Measurements from ENCODE around the gene FGF5.

Gene FGF5

GRCh38 chr4:80257851-80258250 lies 8.6 kb upstream of the FGF5 start:
- Histone ChIP-seq H2AK5ac (ENCODE audit: low read length, severe bottlenecking) (no peak overlapping the region), H3K18ac (ENCODE audit: low read depth in 1 of 2, low read length in 2 of 2) (no peak overlapping the region), H3K23ac (ENCODE audit: low read length in 2 of 2) (no peak overlapping the region), H3K9me3 (ENCODE audit: control insufficient read depth, low read length) (no peaks in the 10 kb centered on the region), H3K36me3 (ENCODE audit: control insufficient read depth in 1 of 2, insufficient read depth in 2 of 2, low read depth in 1 of 2, low read length in 2 of 2) (no peaks in the 10 kb centered on the region), H2AFZ (ENCODE audit: low read depth, low read length) (no peak overlapping the region), H3K4ac (ENCODE audit: low read depth in 1 of 2, low read length in 2 of 2) (no peak overlapping the region), H3K4me2 (ENCODE audit: low read length, poor library complexity, severe bottlenecking) (no peak overlapping the region), H4K91ac (ENCODE audit: low read length) (no peak overlapping the region), H4K8ac (ENCODE audit: low read length) (no peak overlapping the region), H3K9ac (ENCODE audit: low read length) (no peak overlapping the region), H3K4me1 (ENCODE audit: control insufficient read depth, insufficient read depth, low read depth, low read length) (no peaks in the 10 kb centered on the region), H3K27ac (ENCODE audit: low read length, poor library complexity, severe bottlenecking) (no peak overlapping the region), H3K27me3 (ENCODE audit: control insufficient read depth in 1 of 2, insufficient read depth in 1 of 2, low read length in 2 of 2) (no peaks in the 10 kb centered on the region), H2BK12ac (ENCODE audit: low read length in 2 of 2) (no peak overlapping the region), H2BK15ac (ENCODE audit: low read depth, poor library complexity, severe bottlenecking) (no peak overlapping the region), H2BK5ac (ENCODE audit: low read depth, low read length, poor library complexity, severe bottlenecking) (no peak overlapping the region), H2BK120ac (ENCODE audit: low read depth, low read length) (no peak overlapping the region), H3K4me3 (ENCODE audit: insufficient read depth in 1 of 2, low read depth in 1 of 2, low read length in 2 of 2) (no peak overlapping the region), H3K79me1 (replicated peaks; ENCODE audit: low read length, poor library complexity, severe bottlenecking) (no peaks in the 10 kb centered on the region), H3K14ac (ENCODE audit: low read length in 2 of 2) (no peak overlapping the region)
- DNase-seq: no peak

GRCh38 chr4:80259012-80259411 lies 7.5 kb upstream of the FGF5 start:
- H3K4me1 ChIP-seq (ENCODE audit: control insufficient read depth, insufficient read depth, low read depth, low read length): peaks cover 7% of the 10 kb centered on the region
- H4K91ac ChIP-seq (ENCODE audit: low read length): no peak overlapping the region
- H3K36me3 ChIP-seq (ENCODE audit: control insufficient read depth in 1 of 2, insufficient read depth in 2 of 2, low read depth in 1 of 2, low read length in 2 of 2): no peaks in the 10 kb centered on the region
- H2BK120ac ChIP-seq (ENCODE audit: low read depth, low read length): no peak overlapping the region
- 62% methylated on average over 4 of the region's 4 CpGs for WGBS
- no peak overlapping the region for H3K4ac ChIP-seq (ENCODE audit: low read depth in 1 of 2, low read length in 2 of 2)
- H3K4me2 ChIP-seq (ENCODE audit: low read length, poor library complexity, severe bottlenecking): peak overlapping the region; percentile 25
- no peak overlapping the region for H2AFZ ChIP-seq (ENCODE audit: low read depth, low read length)
- H3K18ac ChIP-seq (ENCODE audit: low read depth in 1 of 2, low read length in 2 of 2): no peak overlapping the region
- H3K14ac ChIP-seq (ENCODE audit: low read length in 2 of 2): no peak overlapping the region
- H3K27me3 ChIP-seq (ENCODE audit: control insufficient read depth in 1 of 2, insufficient read depth in 1 of 2, low read length in 2 of 2): peaks cover 2 to 5% of the 10 kb centered on the region in 2 experiments
- H3K9ac ChIP-seq (ENCODE audit: low read length): no peak overlapping the region
- H3K27ac ChIP-seq (ENCODE audit: low read length, poor library complexity, severe bottlenecking): no peak overlapping the region
- H3K9me3 ChIP-seq (ENCODE audit: control insufficient read depth, low read length): no peaks in the 10 kb centered on the region
- no peak overlapping the region for H3K23ac ChIP-seq (ENCODE audit: low read length in 2 of 2)
- H2BK15ac ChIP-seq (ENCODE audit: low read depth, poor library complexity, severe bottlenecking): no peak overlapping the region
- no peak overlapping the region for H2BK12ac ChIP-seq (ENCODE audit: low read length in 2 of 2)
- DNase-seq: no peak
- H2BK5ac ChIP-seq (ENCODE audit: low read depth, low read length, poor library complexity, severe bottlenecking): no peak overlapping the region
- H3K4me3 ChIP-seq (ENCODE audit: insufficient read depth in 1 of 2, low read depth in 1 of 2, low read length in 2 of 2): no peak overlapping the region
- no peak overlapping the region for H2AK5ac ChIP-seq (ENCODE audit: low read length, severe bottlenecking)
- H4K8ac ChIP-seq (ENCODE audit: low read length): no peak overlapping the region
- H3K79me1 ChIP-seq (replicated peaks; ENCODE audit: low read length, poor library complexity, severe bottlenecking): peaks cover 1% of the 10 kb centered on the region

DNA sequence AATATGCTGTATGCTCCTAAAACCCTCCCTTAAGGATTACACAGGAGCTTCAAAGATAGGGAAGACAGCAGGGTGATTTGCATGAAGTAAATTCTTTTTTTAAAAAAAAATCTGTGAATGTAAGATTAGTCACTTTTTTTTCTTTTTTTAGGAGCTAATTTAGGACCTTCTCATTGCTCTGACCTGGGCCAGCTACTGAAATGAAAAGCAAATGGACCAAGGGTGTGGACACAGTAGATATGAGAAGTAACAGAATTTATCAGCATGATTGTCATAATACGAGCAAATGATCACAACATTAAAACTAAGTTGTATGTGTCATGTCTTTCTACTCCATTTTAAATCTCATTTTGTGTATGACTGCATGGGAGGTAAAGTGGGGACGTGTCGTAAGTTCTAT lies 6.6 kb upstream of the FGF5 start:
- DNase-seq: no peak
- WGBS: 91% methylated on average over 2 of the region's 3 CpGs
- H3K9me3 ChIP-seq (ENCODE audit: control insufficient read depth, low read length): no peaks in the 10 kb centered on the region

DNA sequence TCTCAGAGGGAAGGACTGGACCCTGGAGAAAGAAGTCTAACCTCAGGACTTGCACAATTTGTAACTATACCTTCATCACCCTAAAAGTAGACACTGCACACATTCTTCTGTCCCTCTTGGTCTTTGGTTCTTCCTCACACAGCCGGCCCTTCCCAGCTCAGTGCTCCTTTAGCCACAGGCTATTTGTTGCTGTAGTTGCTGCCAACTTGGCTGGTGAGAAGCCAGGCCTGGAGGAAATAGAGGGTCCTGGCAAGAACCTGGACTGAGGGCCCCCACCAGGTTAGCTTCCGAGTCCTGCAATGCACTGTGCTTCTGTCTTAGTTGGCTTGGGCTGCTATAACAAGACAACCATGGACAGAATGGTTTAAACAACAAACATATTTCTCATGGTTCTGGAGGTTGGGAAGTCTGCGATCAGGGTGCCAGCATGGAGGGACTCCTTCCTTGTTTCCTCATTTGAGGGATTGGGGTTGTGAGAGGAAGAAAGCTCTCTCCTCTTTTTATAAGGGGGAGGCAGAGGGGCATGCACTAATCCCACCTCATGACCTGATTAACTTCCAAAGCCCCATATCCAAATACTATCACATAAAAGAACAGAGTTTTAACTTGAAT lies 4.4 kb upstream of the FGF5 start:
- Histone ChIP-seq H3K27ac (ENCODE audit: low read length, poor library complexity, severe bottlenecking) (no peak overlapping the region), H3K9me3 (ENCODE audit: control insufficient read depth, low read length) (no peaks in the 10 kb centered on the region), H4K8ac (ENCODE audit: low read length) (no peak overlapping the region), H3K4ac (ENCODE audit: low read depth in 1 of 2, low read length in 2 of 2) (no peak overlapping the region), H2BK5ac (ENCODE audit: low read depth, low read length, poor library complexity, severe bottlenecking) (no peak overlapping the region), H3K79me1 (replicated peaks; ENCODE audit: low read length, poor library complexity, severe bottlenecking) (peaks cover 3% of the 10 kb centered on the region), H2BK120ac (ENCODE audit: low read depth, low read length) (no peak overlapping the region), H3K14ac (ENCODE audit: low read length in 2 of 2) (no peak overlapping the region), H3K36me3 (ENCODE audit: control insufficient read depth in 1 of 2, insufficient read depth in 2 of 2, low read depth in 1 of 2, low read length in 2 of 2) (no peaks in the 10 kb centered on the region), H3K23ac (ENCODE audit: low read length in 2 of 2) (no peak overlapping the region), H3K4me2 (ENCODE audit: low read length, poor library complexity, severe bottlenecking) (no peak overlapping the region), H2BK15ac (ENCODE audit: low read depth, poor library complexity, severe bottlenecking) (no peak overlapping the region), H2AK5ac (ENCODE audit: low read length, severe bottlenecking) (no peak overlapping the region), H3K4me1 (ENCODE audit: control insufficient read depth, insufficient read depth, low read depth, low read length) (peaks cover 10% of the 10 kb centered on the region), H2AFZ (ENCODE audit: low read depth, low read length) (no peak overlapping the region), H3K18ac (ENCODE audit: low read depth in 1 of 2, low read length in 2 of 2) (no peak overlapping the region), H3K27me3 (ENCODE audit: control insufficient read depth in 1 of 2, insufficient read depth in 1 of 2, low read length in 2 of 2) (peaks cover 5 to 6% of the 10 kb centered on the region in 2 experiments), H3K4me3 (ENCODE audit: insufficient read depth in 1 of 2, low read depth in 1 of 2, low read length in 2 of 2) (no peak overlapping the region), H4K91ac (ENCODE audit: low read length) (no peak overlapping the region), H2BK12ac (ENCODE audit: low read length in 2 of 2) (no peak overlapping the region), H3K9ac (ENCODE audit: low read length) (no peak overlapping the region)
- no peak for DNase-seq
- WGBS: 79% methylated on average over 1 of the region's 3 CpGs

More for the DNA sequence above, 6.6 kb upstream of the FGF5 start:
- Histone ChIP-seq H2AFZ (ENCODE audit: low read depth, low read length) (no peak overlapping the region), H3K79me1 (replicated peaks; ENCODE audit: low read length, poor library complexity, severe bottlenecking) (peaks cover 3% of the 10 kb centered on the region), H3K4me2 (ENCODE audit: low read length, poor library complexity, severe bottlenecking) (no peak overlapping the region), H3K9ac (ENCODE audit: low read length) (no peak overlapping the region), H4K91ac (ENCODE audit: low read length) (no peak overlapping the region), H3K18ac (ENCODE audit: low read depth in 1 of 2, low read length in 2 of 2) (no peak overlapping the region), H3K23ac (ENCODE audit: low read length in 2 of 2) (no peak overlapping the region), H2AK5ac (ENCODE audit: low read length, severe bottlenecking) (no peak overlapping the region), H2BK120ac (ENCODE audit: low read depth, low read length) (no peak overlapping the region), H2BK12ac (ENCODE audit: low read length in 2 of 2) (no peak overlapping the region), H2BK15ac (ENCODE audit: low read depth, poor library complexity, severe bottlenecking) (no peak overlapping the region), H3K27me3 (ENCODE audit: control insufficient read depth in 1 of 2, insufficient read depth in 1 of 2, low read length in 2 of 2) (peaks cover 5 to 6% of the 10 kb centered on the region in 2 experiments), H3K27ac (ENCODE audit: low read length, poor library complexity, severe bottlenecking) (no peak overlapping the region), H4K8ac (ENCODE audit: low read length) (no peak overlapping the region), H3K4ac (ENCODE audit: low read depth in 1 of 2, low read length in 2 of 2) (no peak overlapping the region), H3K36me3 (ENCODE audit: control insufficient read depth in 1 of 2, insufficient read depth in 2 of 2, low read depth in 1 of 2, low read length in 2 of 2) (no peaks in the 10 kb centered on the region), H2BK5ac (ENCODE audit: low read depth, low read length, poor library complexity, severe bottlenecking) (no peak overlapping the region), H3K4me3 (ENCODE audit: insufficient read depth in 1 of 2, low read depth in 1 of 2, low read length in 2 of 2) (no peak overlapping the region), H3K4me1 (ENCODE audit: control insufficient read depth, insufficient read depth, low read depth, low read length) (peaks cover 10% of the 10 kb centered on the region), H3K14ac (ENCODE audit: low read length in 2 of 2) (no peak overlapping the region)

All from mesenchymal stem cell (in vitro differentiated cells and primary cell).